GM12878 (cell line): ENCODE measurements around the gene SPG21. TPM values are rescaled to one million over a fixed set of nuclear protein-coding genes. Genes with fewer than 3 reads are reported as not detected.

Experiments used
- CBX3 ChIP-seq: fragments of 200-600 bp; sonication (generic); IDR thresholded peaks from 2 replicates; pipeline ENCODE4 v1.6.1; 2016; ENCODE audit warnings: low read depth, borderline replicate concordance
- ELK1 ChIP-seq: IDR thresholded peaks from 2 replicates; pipeline ENCODE4 v1.6.1; 2012; ENCODE audit warnings: low read depth, low read length, improper control_type of control experiment
- KLF5 ChIP-seq: fragments of 450-650 bp; IDR thresholded peaks from 2 replicates; pipeline ENCODE4 v1.6.1; 2014; ENCODE audit warnings: mild to moderate bottlenecking; ENCODE audit not compliant: partially characterized antibody
- MXI1 ChIP-seq: fragments of 150-350 bp; IDR thresholded peaks from 2 replicates; pipeline ENCODE4 v1.6.1; 2011; ENCODE audit warnings: low read depth, mild to moderate bottlenecking, inconsistent platforms, low read length, improper control_type of control experiment
- NRF1 ChIP-seq: conservative IDR thresholded peaks from 2 replicates; pipeline ENCODE4 v1.6.1; 2011; ENCODE audit warnings: mild to moderate bottlenecking, low read depth, low read length, improper control_type of control experiment
- PKNOX1 ChIP-seq: fragments of 450-650 bp; IDR thresholded peaks from 2 replicates; pipeline ENCODE4 v1.6.1; 2016; ENCODE audit warnings: mild to moderate bottlenecking
- POLR2A ChIP-seq: IDR thresholded peaks from 2 replicates; pipeline ENCODE4 v1.6.1; 2011; ENCODE audit warnings: low read depth, mild to moderate bottlenecking, low read length
- RBBP5 ChIP-seq: fragments of 200-600 bp; sonication (generic); conservative IDR thresholded peaks from 2 replicates; pipeline ENCODE4 v1.6.1; 2016
- SIN3A ChIP-seq: IDR thresholded peaks from 2 replicates; pipeline ENCODE4 v1.6.1; 2012; ENCODE audit warnings: low read depth, low read length, improper control_type of control experiment
- SMAD1 ChIP-seq: fragments of 450-650 bp; IDR thresholded peaks from 2 replicates; pipeline ENCODE4 v1.6.1; 2018; ENCODE audit warnings: mild to moderate bottlenecking, low read depth; ENCODE audit not compliant: partially characterized antibody
- SP1 ChIP-seq: IDR thresholded peaks from one replicate; pipeline ENCODE4 v1.6.1; 2011; ENCODE audit warnings: low read depth, low read length
- SREBF2 ChIP-seq: IDR thresholded peaks from 2 replicates; pipeline ENCODE4 v1.6.1; 2012; ENCODE audit warnings: mild to moderate bottlenecking, low read length
- STAT3 ChIP-seq: IDR thresholded peaks from 2 replicates; pipeline ENCODE4 v1.6.1; 2011; ENCODE audit warnings: low read depth, low read length, improper control_type of control experiment
- TARDBP ChIP-seq: IDR thresholded peaks from 2 replicates; pipeline ENCODE4 v1.6.1; 2016; ENCODE audit warnings: borderline replicate concordance
- WRNIP1 ChIP-seq: IDR thresholded peaks from 2 replicates; pipeline ENCODE4 v1.6.1; 2011; ENCODE audit warnings: low read depth, low read length, improper control_type of control experiment, borderline replicate concordance
- ZNF207 ChIP-seq: fragments of 450-650 bp; IDR thresholded peaks from 2 replicates; pipeline ENCODE4 v1.6.1; 2014; ENCODE audit warnings: antibody characterized with exemption, mild to moderate bottlenecking, borderline replicate concordance
- ZNF217 ChIP-seq: fragments of 450-650 bp; IDR thresholded peaks from 2 replicates; pipeline ENCODE4 v1.6.1; 2017; ENCODE audit warnings: antibody characterized with exemption, mild to moderate bottlenecking
- polyA plus RNA-seq, 11 experiments: library from polyadenylated mRNA; depleted of rRNA in 4 of 11; unstranded in 6 of 11; stranded (reverse) in 5 of 11; fragments of >200 nt; fragmentation: Nextera tagmentation in 4 of 11; fragmentation: Illumina TruSeq in 1 of 11; extraction: Ambion mirVana in 4 of 11; extraction: Trizol in 1 of 11; gene quantifications; 1 replicate in 1 of 11; 2 replicates in 10 of 11; pipeline versions ENCODE4 v1.2.1 to v1.2.3, GENCODE V29; 2011 to 2016; ENCODE audit warnings: inconsistent platforms in 2 of 11, missing spikeins in 2 of 11, low read depth in 1 of 11
- total RNA-seq, 4 experiments: library from RNA; depleted of rRNA in 3 of 4; stranded (reverse); fragments of >200 nt in 3 of 4; fragmentation: Illumina TruSeq in 1 of 4; extraction: Trizol in 1 of 4; gene quantifications; 2 replicates each; pipeline versions ENCODE4 v1.2.1 to v1.2.3, GENCODE V29; 2013 to 2021
- TF ChIP-seq, protein P1 (sequence below): IDR thresholded peaks from 2 replicates; pipeline ENCODE4 v1.6.1; 2012; ENCODE audit warnings: improper control_type of control experiment, low read depth, low read length; ENCODE audit not compliant: insufficient replicate concordance
- TF ChIP-seq, protein P2 (sequence below): IDR thresholded peaks from 2 replicates; pipeline ENCODE4 v1.6.1; 2011; ENCODE audit warnings: low read depth, mild to moderate bottlenecking, low read length, moderate library complexity, borderline replicate concordance; ENCODE audit errors: extremely low read depth
- TF ChIP-seq, protein P3 (sequence below): fragments of 450-650 bp; IDR thresholded peaks from 2 replicates; pipeline ENCODE4 v1.6.1; 2018; ENCODE audit warnings: mild to moderate bottlenecking, low read depth, moderate library complexity; ENCODE audit not compliant: partially characterized antibody

Gene SPG21
- total and polyA plus RNA-seq, 10 of the 15 experiments (the other 5 are each of a cell fraction or from before 2014, with no cell fraction given) = 25.5 to 116 (median 68.0) TPM

- TF ChIP-seq RBBP5 (no peak), SIN3A (no peak), SREBF2 (no peak), SMAD1 (no peak), PKNOX1 (no peak), ZNF217 (peak; percentile 39; the same call in 1 of the 2 replicates), SP1 (no peak), CBX3 (no peak), TARDBP (no peak), MXI1 (peak; percentile 64), WRNIP1 (no peak), KLF5 (no peak), STAT3 (no peak), ELK1 (no peak), POLR2A (peak; percentile 94), NRF1 (peak; percentile 85), ZNF207 (no peak; the same call in 1 of the 2 replicates)
- TF ChIP-seq, protein P1, sequence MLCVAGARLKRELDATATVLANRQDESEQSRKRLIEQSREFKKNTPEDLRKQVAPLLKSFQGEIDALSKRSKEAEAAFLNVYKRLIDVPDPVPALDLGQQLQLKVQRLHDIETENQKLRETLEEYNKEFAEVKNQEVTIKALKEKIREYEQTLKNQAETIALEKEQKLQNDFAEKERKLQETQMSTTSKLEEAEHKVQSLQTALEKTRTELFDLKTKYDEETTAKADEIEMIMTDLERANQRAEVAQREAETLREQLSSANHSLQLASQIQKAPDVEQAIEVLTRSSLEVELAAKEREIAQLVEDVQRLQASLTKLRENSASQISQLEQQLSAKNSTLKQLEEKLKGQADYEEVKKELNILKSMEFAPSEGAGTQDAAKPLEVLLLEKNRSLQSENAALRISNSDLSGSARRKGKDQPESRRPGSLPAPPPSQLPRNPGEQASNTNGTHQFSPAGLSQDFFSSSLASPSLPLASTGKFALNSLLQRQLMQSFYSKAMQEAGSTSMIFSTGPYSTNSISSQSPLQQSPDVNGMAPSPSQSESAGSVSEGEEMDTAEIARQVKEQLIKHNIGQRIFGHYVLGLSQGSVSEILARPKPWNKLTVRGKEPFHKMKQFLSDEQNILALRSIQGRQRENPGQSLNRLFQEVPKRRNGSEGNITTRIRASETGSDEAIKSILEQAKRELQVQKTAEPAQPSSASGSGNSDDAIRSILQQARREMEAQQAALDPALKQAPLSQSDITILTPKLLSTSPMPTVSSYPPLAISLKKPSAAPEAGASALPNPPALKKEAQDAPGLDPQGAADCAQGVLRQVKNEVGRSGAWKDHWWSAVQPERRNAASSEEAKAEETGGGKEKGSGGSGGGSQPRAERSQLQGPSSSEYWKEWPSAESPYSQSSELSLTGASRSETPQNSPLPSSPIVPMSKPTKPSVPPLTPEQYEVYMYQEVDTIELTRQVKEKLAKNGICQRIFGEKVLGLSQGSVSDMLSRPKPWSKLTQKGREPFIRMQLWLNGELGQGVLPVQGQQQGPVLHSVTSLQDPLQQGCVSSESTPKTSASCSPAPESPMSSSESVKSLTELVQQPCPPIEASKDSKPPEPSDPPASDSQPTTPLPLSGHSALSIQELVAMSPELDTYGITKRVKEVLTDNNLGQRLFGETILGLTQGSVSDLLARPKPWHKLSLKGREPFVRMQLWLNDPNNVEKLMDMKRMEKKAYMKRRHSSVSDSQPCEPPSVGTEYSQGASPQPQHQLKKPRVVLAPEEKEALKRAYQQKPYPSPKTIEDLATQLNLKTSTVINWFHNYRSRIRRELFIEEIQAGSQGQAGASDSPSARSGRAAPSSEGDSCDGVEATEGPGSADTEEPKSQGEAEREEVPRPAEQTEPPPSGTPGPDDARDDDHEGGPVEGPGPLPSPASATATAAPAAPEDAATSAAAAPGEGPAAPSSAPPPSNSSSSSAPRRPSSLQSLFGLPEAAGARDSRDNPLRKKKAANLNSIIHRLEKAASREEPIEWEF = no peak
- TF ChIP-seq, protein P2, sequence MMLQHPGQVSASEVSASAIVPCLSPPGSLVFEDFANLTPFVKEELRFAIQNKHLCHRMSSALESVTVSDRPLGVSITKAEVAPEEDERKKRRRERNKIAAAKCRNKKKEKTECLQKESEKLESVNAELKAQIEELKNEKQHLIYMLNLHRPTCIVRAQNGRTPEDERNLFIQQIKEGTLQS = no peak
- TF ChIP-seq, protein P3, sequence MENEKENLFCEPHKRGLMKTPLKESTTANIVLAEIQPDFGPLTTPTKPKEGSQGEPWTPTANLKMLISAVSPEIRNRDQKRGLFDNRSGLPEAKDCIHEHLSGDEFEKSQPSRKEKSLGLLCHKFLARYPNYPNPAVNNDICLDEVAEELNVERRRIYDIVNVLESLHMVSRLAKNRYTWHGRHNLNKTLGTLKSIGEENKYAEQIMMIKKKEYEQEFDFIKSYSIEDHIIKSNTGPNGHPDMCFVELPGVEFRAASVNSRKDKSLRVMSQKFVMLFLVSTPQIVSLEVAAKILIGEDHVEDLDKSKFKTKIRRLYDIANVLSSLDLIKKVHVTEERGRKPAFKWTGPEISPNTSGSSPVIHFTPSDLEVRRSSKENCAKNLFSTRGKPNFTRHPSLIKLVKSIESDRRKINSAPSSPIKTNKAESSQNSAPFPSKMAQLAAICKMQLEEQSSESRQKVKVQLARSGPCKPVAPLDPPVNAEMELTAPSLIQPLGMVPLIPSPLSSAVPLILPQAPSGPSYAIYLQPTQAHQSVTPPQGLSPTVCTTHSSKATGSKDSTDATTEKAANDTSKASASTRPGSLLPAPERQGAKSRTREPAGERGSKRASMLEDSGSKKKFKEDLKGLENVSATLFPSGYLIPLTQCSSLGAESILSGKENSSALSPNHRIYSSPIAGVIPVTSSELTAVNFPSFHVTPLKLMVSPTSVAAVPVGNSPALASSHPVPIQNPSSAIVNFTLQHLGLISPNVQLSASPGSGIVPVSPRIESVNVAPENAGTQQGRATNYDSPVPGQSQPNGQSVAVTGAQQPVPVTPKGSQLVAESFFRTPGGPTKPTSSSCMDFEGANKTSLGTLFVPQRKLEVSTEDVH = no peak
Observed at GRCh38 chr15:65028921-65029735, 39.4 kb upstream of the SPG21 start, which contains the start of gene MTFMT (continued).
